Measurements from ENCODE around the gene SERF1A. TPM values are rescaled to one million over a fixed set of nuclear protein-coding genes. Genes with fewer than 3 reads are reported as not detected.

SERF1A gene
- total RNA-seq (2022; extraction: Qiagen RNA extraction; ENCODE audit: low read depth), result 0.74 to 2.3 TPM (median 1.3 TPM) in 5 replicates

DNA sequence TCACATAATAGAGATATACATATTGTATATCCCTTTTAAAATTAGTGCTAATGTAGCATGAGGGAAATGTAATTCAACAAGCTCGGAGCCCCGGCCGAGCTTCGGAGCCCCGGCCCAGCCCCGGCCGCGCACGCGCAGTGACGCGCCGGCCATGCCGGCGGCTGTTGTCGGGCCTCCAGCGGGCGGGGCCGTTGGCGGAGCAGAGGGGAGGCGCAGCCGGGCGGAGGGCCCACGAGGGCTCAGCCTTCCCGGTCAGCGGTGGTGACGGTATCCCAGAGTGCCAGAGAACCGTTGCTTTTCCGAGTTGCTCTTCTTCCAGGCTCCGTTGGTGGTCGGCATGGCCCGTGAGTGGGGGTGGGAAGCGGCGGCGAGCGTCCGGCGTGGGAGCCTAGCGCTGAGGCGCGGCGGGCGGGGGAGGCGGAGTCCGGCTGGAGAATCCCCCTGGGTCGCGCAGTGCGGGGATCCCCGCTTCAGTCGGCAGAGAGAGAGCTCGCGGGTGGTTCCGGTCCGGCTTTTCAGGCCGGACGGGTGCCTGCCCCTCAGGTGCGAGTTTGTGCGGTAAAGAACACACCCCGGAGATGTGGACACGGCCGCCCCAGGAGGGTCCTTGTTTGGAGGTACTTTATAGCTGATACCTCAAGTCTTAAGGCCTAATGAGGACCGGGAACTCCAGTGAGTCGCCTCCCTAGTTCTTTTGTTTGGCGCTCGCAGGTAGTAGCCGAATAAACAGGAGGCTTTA lies at the start of gene SERF1A:
Gene SERF1A, plus strand, starts transcription at position 137 of the 739 bp plus-strand sequence. Its CDS starts 201 bp downstream, at position 338.

Other genes with a start within 250 kb of the SERF1A start
- 50.5 to 67.7 TPM (median 57.2 TPM) in 5 replicates for gene SMN1, start 24.4 kb downstream of the SERF1A start, total RNA-seq (2022; extraction: Qiagen RNA extraction; ENCODE audit: low read depth)
- 0.51 to 0.63 TPM (median 0.52 TPM) in 5 replicates for gene NAIP, start 124.7 kb downstream of the SERF1A start, total RNA-seq (2022; extraction: Qiagen RNA extraction; ENCODE audit: low read depth)
- gene GTF2H2, start 167.0 kb downstream of the SERF1A start, total RNA-seq (2022; extraction: Qiagen RNA extraction; ENCODE audit: low read depth), result 9.4 to 19.1 TPM (median 9.9 TPM) in 5 replicates

Data from A549 treated with CpdA at 1 μM for 4 hours (cell line).